Left lung (tissue), 10 donors: ENCODE data around the gene NRBF2. TPM values are rescaled to one million over a fixed set of nuclear protein-coding genes. Genes with fewer than 3 reads are reported as not detected.

Source experiments
- ATAC-seq: fragments of 200-7000 bp; cut with Tn5 transposase; one replicate; pipeline ENCODE4 v1.9.1; 2020; ENCODE audit warnings: moderate library complexity
- DNase-seq, 4 donors: peaks; one replicate each; pipeline ENCODE4 v3.0.0-alpha.2; 2013 to 2020
- H3K27ac ChIP-seq, 2 donors: fragments of 200-600 bp; sonication (generic) in 1 of 2; one replicate each; pipeline versions ENCODE4 v1.5.0 to v1.8.0; 2020 to 2021
- H3K27me3 ChIP-seq, 2 donors: fragments of 200-600 bp; sonication (generic) in 1 of 2; one replicate each; pipeline versions ENCODE4 v1.5.0 to v1.8.0; 2020 to 2021
- H3K36me3 ChIP-seq, 2 donors: fragments of 200-600 bp; sonication (generic) in 1 of 2; one replicate each; pipeline versions ENCODE4 v1.5.0 to v1.8.0; 2020 to 2021
- H3K4me1 ChIP-seq, 2 donors: fragments of 200-600 bp; one replicate each; pipeline ENCODE4 v1.8.0; 2021
- H3K4me3 ChIP-seq, 2 donors: fragments of 200-600 bp; sonication (generic) in 1 of 2; one replicate each; pipeline versions ENCODE4 v1.5.0 to v1.8.0; 2020 to 2021; ENCODE audit warnings: mild to moderate bottlenecking in 1 of 2
- H3K9me3 ChIP-seq, 2 donors: fragments of 200-600 bp; sonication (generic) in 1 of 2; one replicate each; pipeline versions ENCODE4 v1.5.0 to v1.8.0; 2020 to 2021
- intact Hi-C, 2 donors: fragments of 100-400 bp; cut with DNase I; formaldehyde crosslinking; loops; one replicate each; pipeline versions ENCODE4 v1.11.2 to v1.14.2; 2022
- polyA plus RNA-seq, 6 donors: library from polyadenylated mRNA; unstranded; fragments of 120-200 nt; gene quantifications; one replicate each; pipeline ENCODE4 v1.2.1, GENCODE V29; 2013; ENCODE audit not compliant: insufficient read length in 6 of 6
- total RNA-seq, 2 donors: library from RNA; stranded (reverse); fragmentation: NEBNext Ultra II Directional; extraction: Animal tissue kit (Norgen Biotek cat#: 25700); gene quantifications; one replicate each; pipeline ENCODE4 v1.2.1, GENCODE V29; 2021
- TF ChIP-seq, protein P1 (sequence below), 2 donors: fragments of 200-600 bp; sonication (generic) in 1 of 2; IDR thresholded peaks; one replicate each; pipeline versions ENCODE4 v1.5.0 to v1.8.0; 2021; ENCODE audit warnings: antibody characterized with exemption in 2 of 2
- donor health status: DM: no; HTN: yes; CAD: no.
- donor health status: DM: no; HTN: no; CAD: no.

The NRBF2 gene
- total and polyA plus RNA-seq, 8 donors = 19.0 to 24.1 (median 22.0) TPM

DNA sequence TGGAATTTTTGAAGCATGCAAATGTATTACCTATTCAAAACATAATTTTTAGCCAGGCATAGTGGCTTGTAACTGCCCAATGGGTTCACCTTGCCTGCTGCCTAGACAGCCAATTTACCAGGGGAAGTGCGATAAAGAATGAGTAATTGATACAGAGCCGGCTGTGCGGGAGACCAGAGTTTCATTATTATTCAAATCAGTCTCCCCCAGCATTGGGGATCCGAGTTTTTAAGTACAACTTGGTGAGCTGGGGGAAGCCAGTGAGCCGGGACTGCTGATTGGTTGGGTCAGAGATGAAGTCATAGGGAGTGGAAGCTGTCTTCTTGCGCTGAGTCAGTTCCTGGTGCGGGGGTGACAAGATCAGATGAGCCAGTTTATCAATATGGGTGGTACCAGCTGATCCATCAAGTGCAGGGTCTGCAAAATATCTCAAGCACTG, 29.1 kb upstream of the NRBF2 start:
- H3K36me3 ChIP-seq = no peaks in the 10 kb centered on the region
- intact Hi-C loops = no loop called here
- H3K4me3 ChIP-seq = no peak overlapping the region
- no peaks in the 10 kb centered on the region for H3K4me1 ChIP-seq
- TF ChIP-seq, protein P1, sequence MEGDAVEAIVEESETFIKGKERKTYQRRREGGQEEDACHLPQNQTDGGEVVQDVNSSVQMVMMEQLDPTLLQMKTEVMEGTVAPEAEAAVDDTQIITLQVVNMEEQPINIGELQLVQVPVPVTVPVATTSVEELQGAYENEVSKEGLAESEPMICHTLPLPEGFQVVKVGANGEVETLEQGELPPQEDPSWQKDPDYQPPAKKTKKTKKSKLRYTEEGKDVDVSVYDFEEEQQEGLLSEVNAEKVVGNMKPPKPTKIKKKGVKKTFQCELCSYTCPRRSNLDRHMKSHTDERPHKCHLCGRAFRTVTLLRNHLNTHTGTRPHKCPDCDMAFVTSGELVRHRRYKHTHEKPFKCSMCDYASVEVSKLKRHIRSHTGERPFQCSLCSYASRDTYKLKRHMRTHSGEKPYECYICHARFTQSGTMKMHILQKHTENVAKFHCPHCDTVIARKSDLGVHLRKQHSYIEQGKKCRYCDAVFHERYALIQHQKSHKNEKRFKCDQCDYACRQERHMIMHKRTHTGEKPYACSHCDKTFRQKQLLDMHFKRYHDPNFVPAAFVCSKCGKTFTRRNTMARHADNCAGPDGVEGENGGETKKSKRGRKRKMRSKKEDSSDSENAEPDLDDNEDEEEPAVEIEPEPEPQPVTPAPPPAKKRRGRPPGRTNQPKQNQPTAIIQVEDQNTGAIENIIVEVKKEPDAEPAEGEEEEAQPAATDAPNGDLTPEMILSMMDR (IDR thresholded peaks at IDR 0.05) = no peak
- H3K27me3 ChIP-seq = no peaks in the 10 kb centered on the region
- DNase-seq = no peak
- no peaks in the 10 kb centered on the region for H3K9me3 ChIP-seq
- H3K27ac ChIP-seq = no peak overlapping the region
- no peak for ATAC-seq

DNA sequence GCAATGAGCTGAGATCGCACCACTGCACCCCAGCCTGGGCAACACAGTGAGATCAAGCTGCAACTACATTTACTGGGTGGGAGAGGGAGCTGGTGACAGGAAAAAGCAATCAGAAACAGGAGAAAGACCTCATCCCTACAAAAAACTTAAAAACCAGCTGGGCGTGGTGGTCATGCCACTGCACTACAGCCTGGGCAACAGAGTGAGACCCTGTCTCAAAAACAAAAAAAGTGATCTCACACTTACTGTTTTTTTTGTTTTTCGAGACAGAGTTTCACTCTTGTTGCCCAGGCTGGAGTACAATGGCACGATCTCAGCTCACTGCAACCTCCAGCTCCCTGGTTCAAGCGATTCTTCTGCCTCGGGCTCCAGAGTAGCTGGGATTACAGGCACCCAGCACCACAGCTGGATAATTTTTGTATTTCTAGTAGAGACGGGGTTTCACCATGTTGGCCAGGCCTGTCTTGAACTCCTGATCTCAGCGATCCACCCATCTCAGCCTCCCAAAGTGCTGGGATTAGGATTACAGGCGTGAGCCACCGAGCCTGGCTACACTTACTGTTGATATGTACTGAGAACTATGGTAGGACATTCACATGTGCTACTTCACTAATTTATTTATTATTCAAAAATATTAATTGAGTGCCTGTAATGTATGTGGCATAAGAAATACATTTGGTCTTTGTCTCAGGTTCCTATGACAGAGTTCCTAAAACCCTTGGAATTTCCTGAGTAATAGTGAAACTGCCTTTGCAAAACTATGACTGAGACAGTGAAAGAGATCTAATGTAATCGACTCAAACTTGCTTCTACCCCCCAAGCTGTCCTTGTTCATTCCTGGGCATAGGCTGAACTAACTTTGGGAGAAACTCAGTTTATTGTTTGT, 27.7 kb upstream of the NRBF2 start:
- Histone ChIP-seq H3K27ac (peak overlapping the region in 1 of 2 donors; percentile 39), H3K4me1 (no peaks in the 10 kb centered on the region), H3K27me3 (no peaks in the 10 kb centered on the region), H3K4me3 (no peak overlapping the region), H3K36me3 (no peaks in the 10 kb centered on the region), H3K9me3 (no peaks in the 10 kb centered on the region)
- DNase-seq (no peak), ATAC-seq (peak; percentile 40)
- TF ChIP-seq, protein P1 (IDR thresholded peaks at IDR 0.05) = no peak
- intact Hi-C loops = no loop called here

DNA sequence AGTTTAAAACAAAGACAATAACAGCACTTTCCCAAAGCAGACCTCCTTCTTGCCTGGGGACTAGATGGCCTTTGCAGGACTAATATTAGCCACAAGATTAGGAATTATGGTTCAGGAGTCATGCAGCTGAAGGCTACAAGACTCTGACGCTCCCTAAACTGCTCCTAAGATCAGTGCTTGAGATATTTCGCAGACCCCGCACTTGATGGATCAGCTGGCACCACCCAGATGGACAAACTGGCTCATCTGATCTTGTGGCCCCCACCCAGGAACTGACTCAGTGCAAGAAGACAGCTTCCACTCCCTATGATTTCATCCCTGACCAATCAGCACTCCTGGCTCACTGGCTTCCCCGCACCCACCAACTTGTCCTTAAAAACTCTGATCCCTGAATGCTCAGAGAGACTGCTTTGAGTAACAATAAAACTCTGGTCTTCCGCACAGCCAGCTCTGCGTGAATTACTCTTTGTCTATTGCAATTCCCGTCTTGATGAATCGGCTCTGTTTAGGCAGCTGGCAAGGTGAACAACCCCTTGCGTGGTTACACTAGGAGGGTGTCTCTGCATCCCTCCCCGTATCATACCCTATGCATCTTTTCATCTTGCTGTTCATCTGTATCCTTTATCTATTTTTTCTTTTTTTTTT, 26.9 kb upstream of the NRBF2 start:
- TF ChIP-seq, protein P1 (IDR thresholded peaks at IDR 0.05) = no peak
- H3K36me3 ChIP-seq = no peaks in the 10 kb centered on the region
- H3K4me3 ChIP-seq = no peak overlapping the region
- no peaks in the 10 kb centered on the region for H3K9me3 ChIP-seq
- no peaks in the 10 kb centered on the region for H3K4me1 ChIP-seq
- intact Hi-C loops = no loop called here
- peak; percentile 17 for ATAC-seq
- H3K27me3 ChIP-seq = no peaks in the 10 kb centered on the region
- peak in 1 of 4 donors; percentile 37 for DNase-seq
- H3K27ac ChIP-seq = peak overlapping the region in 1 of 2 donors; percentile 39

DNA sequence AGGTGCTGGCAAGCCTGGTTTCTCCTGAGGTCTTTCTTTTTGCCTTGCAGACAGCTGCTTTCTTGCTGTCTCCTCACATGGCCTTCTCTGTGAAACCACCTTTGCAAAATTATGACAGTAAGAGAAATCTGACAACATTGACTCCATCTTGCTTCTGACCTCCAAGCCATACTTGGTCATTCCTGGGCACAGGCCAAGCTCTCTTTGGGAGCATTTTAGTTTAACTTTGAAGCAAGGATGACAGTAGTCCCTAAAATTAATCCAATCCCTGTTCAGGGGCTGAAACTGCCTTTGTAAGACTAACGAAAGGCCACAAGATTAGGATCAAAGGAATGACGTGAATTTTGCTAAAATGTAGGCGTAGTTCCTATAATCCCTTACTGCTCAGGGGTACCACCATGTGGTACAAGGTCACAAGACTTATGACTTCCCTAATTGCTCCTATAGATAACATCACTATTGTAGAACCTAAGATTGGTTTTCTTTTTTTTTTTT, 25.1 kb upstream of the NRBF2 start:
- ATAC-seq = no peak

More for the DNA sequence above, 25.1 kb upstream of the NRBF2 start:
- intact Hi-C loops = no loop called here
- Histone ChIP-seq H3K4me1 (no peaks in the 10 kb centered on the region), H3K9me3 (no peaks in the 10 kb centered on the region), H3K27me3 (no peaks in the 10 kb centered on the region), H3K4me3 (no peak overlapping the region), H3K36me3 (no peaks in the 10 kb centered on the region), H3K27ac (no peak overlapping the region)
- DNase-seq = no peak
- TF ChIP-seq, protein P1 (IDR thresholded peaks at IDR 0.05) = no peak
